Keratinocyte (primary cell): ENCODE measurements around the gene UTF1.

Source experiments
- EZH2 ChIP-seq: IDR thresholded peaks from one replicate; pipeline ENCODE4 v1.6.1; 2012; ENCODE audit warnings: inconsistent platforms, mild to moderate bottlenecking, low read length, moderate library complexity
- TF ChIP-seq, protein P1 (sequence below), 3 experiments: IDR thresholded peaks in 1 of 3; conservative IDR thresholded peaks in 1 of 3; optimal IDR thresholded peaks in 1 of 3; 2 replicates in 2 of 3; 3 replicates in 1 of 3; pipeline versions ENCODE3 to v1.5.1; 2011; ENCODE audit warnings: low read length in 3 of 3, mild to moderate bottlenecking in 3 of 3, moderate library complexity in 2 of 3, control low read depth in 1 of 3, inconsistent platforms in 1 of 3; ENCODE audit not compliant: insufficient read depth in 2 of 3; ENCODE audit errors: extremely low read depth in 1 of 3

DNA sequence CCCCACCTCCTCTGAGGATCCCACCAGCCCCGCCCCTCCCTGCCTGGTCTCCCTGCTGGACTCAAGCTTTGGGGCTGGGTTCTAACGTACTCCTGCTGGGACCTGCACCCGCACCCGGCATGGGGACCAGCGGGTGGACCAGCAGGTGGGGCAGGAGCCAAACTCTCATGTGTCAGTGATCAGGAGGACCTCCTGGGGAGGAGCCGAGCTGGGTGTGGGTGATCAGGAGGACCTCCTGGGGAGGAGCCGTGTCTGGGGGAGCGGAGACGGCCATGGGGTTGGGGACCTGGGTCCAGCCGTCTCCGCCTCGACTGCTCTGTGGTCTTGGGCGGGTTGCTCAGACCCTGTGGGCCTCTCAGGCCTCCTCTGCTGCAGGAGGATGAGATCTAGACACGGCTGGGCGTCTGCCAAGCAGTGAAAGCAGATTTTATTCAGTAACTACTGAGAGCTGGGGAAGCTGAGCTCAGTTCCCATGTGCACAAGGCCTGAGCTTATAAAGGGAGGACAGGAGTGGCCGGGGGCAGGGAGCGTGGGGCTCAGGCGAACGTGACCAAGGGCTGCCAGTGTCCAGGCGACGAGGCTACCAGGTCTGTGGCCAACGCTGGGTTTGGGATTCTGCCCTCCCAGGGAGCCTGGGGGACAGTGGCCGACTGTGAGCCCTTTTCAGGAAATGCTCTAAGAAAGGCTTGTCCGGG is 33.6 kb upstream of the UTF1 start:
- TF ChIP-seq, protein P1, sequence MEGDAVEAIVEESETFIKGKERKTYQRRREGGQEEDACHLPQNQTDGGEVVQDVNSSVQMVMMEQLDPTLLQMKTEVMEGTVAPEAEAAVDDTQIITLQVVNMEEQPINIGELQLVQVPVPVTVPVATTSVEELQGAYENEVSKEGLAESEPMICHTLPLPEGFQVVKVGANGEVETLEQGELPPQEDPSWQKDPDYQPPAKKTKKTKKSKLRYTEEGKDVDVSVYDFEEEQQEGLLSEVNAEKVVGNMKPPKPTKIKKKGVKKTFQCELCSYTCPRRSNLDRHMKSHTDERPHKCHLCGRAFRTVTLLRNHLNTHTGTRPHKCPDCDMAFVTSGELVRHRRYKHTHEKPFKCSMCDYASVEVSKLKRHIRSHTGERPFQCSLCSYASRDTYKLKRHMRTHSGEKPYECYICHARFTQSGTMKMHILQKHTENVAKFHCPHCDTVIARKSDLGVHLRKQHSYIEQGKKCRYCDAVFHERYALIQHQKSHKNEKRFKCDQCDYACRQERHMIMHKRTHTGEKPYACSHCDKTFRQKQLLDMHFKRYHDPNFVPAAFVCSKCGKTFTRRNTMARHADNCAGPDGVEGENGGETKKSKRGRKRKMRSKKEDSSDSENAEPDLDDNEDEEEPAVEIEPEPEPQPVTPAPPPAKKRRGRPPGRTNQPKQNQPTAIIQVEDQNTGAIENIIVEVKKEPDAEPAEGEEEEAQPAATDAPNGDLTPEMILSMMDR (optimal IDR thresholded peaks at IDR 0.05 in 1 of 3, IDR thresholded peaks at IDR 0.05 in 1 of 3, conservative IDR thresholded peaks at IDR 0.05 in 1 of 3; ENCODE audit: extremely low read depth in 1 of 3, insufficient read depth in 2 of 3, low read length in 3 of 3) = no peak
- TF ChIP-seq EZH2 = no peak
